Upper lobe of left lung (tissue), 4 donors: Measurements from ENCODE around the gene MYO19.

Experiments
- CTCF ChIP-seq, 6 experiments: fragments of 450-650 bp in 4 of 6; fragments of 200-600 bp in 2 of 6; sonication (generic) in 2 of 6; IDR thresholded peaks; one replicate each; pipeline ENCODE4 v1.5.1; 2016 to 2019; ENCODE audit warnings: antibody characterized with exemption in 6 of 6
- POLR2A ChIP-seq, 4 donors: fragments of 450-650 bp; IDR thresholded peaks; one replicate each; pipeline ENCODE4 v1.5.1; 2016 to 2017; ENCODE audit warnings: antibody characterized with exemption in 4 of 4, mild to moderate bottlenecking in 2 of 4

- TF ChIP-seq POLR2A (IDR thresholded peaks at IDR 0.05) (no peak), CTCF (IDR thresholded peaks at IDR 0.05) (no peak)
These were observed 38.5 kb downstream of the MYO19 start for GRCh38 chr17:36496018-36496789.
